Measurements from ENCODE around the gene ADGRB3.
"Not testable (repeated sequence)": the region's sequence is repeated elsewhere in the genome, so short reads cannot be mapped to it uniquely, and the experiment has no call there.

The ADGRB3 gene

GRCh38 chr6:68975816-68976215 is 340.7 kb downstream of the ADGRB3 start:
- Histone ChIP-seq H4K91ac (ENCODE audit: low read length) (no peak overlapping the region), H3K9ac (ENCODE audit: low read length) (no peak overlapping the region), H3K79me1 (replicated peaks; ENCODE audit: low read length, poor library complexity, severe bottlenecking) (no peaks in the 10 kb centered on the region), H3K4ac (ENCODE audit: low read depth in 1 of 2, low read length in 2 of 2) (no peak overlapping the region), H2BK15ac (ENCODE audit: low read depth, poor library complexity, severe bottlenecking) (no peak overlapping the region), H2AK5ac (ENCODE audit: low read length, severe bottlenecking) (no peak overlapping the region), H2BK12ac (ENCODE audit: low read length in 2 of 2) (no peak overlapping the region), H3K27ac (ENCODE audit: low read length, poor library complexity, severe bottlenecking) (no peak overlapping the region), H3K9me3 (ENCODE audit: control insufficient read depth, low read length) (no peaks in the 10 kb centered on the region), H3K4me1 (ENCODE audit: control insufficient read depth, insufficient read depth, low read depth, low read length) (no peaks in the 10 kb centered on the region), H3K27me3 (ENCODE audit: control insufficient read depth in 1 of 2, insufficient read depth in 1 of 2, low read length in 2 of 2) (no peaks in the 10 kb centered on the region), H2BK120ac (ENCODE audit: low read depth, low read length) (no peak overlapping the region), H3K4me2 (ENCODE audit: low read length, poor library complexity, severe bottlenecking) (no peak overlapping the region), H3K36me3 (ENCODE audit: control insufficient read depth in 1 of 2, insufficient read depth in 2 of 2, low read depth in 1 of 2, low read length in 2 of 2) (no peaks in the 10 kb centered on the region), H3K23ac (ENCODE audit: low read length in 2 of 2) (no peak overlapping the region), H3K4me3 (ENCODE audit: insufficient read depth in 1 of 2, low read depth in 1 of 2, low read length in 2 of 2) (no peak overlapping the region), H3K14ac (ENCODE audit: low read length in 2 of 2) (no peak overlapping the region), H4K8ac (ENCODE audit: low read length) (no peak overlapping the region), H2BK5ac (ENCODE audit: low read depth, low read length, poor library complexity, severe bottlenecking) (no peak overlapping the region), H2AFZ (ENCODE audit: low read depth, low read length) (no peak overlapping the region), H3K18ac (ENCODE audit: low read depth in 1 of 2, low read length in 2 of 2) (no peak overlapping the region)
- DNase-seq: no peak

DNA sequence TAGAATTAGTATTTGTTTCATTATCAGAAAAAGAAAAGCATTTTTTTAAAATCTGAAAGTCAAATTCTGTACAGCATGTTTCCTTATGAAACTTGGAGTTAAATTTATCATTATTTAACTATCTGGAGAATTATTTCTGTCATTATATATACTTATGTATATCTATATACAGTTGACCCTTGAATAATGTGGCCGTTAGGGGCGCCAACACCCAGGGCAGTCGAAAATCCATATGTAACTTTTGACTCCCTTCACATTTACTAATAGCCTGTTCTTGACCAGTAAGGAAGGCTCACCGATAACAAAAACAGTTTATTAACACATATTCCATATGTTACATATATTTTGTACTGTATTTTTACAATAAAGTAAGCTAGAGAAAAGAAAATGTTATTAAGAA is 341.2 kb downstream of the ADGRB3 start:
- Histone ChIP-seq H3K4ac (ENCODE audit: low read depth in 1 of 2, low read length in 2 of 2) (no peak overlapping the region), H3K9ac (ENCODE audit: low read length) (no peak overlapping the region), H3K4me2 (ENCODE audit: low read length, poor library complexity, severe bottlenecking) (no peak overlapping the region), H3K4me3 (ENCODE audit: insufficient read depth in 1 of 2, low read depth in 1 of 2, low read length in 2 of 2) (no peak overlapping the region), H4K8ac (ENCODE audit: low read length) (no peak overlapping the region), H2BK5ac (ENCODE audit: low read depth, low read length, poor library complexity, severe bottlenecking) (no peak overlapping the region), H3K36me3 (ENCODE audit: control insufficient read depth in 1 of 2, insufficient read depth in 2 of 2, low read depth in 1 of 2, low read length in 2 of 2) (no peaks in the 10 kb centered on the region), H4K91ac (ENCODE audit: low read length) (no peak overlapping the region), H3K27ac (ENCODE audit: low read length, poor library complexity, severe bottlenecking) (no peak overlapping the region), H3K9me3 (ENCODE audit: control insufficient read depth, low read length) (no peaks in the 10 kb centered on the region), H2BK15ac (ENCODE audit: low read depth, poor library complexity, severe bottlenecking) (no peak overlapping the region), H2BK12ac (ENCODE audit: low read length in 2 of 2) (no peak overlapping the region), H2AK5ac (ENCODE audit: low read length, severe bottlenecking) (no peak overlapping the region), H3K23ac (ENCODE audit: low read length in 2 of 2) (no peak overlapping the region), H3K79me1 (replicated peaks; ENCODE audit: low read length, poor library complexity, severe bottlenecking) (no peaks in the 10 kb centered on the region), H2AFZ (ENCODE audit: low read depth, low read length) (no peak overlapping the region), H2BK120ac (ENCODE audit: low read depth, low read length) (no peak overlapping the region), H3K18ac (ENCODE audit: low read depth in 1 of 2, low read length in 2 of 2) (no peak overlapping the region), H3K4me1 (ENCODE audit: control insufficient read depth, insufficient read depth, low read depth, low read length) (no peaks in the 10 kb centered on the region), H3K14ac (ENCODE audit: low read length in 2 of 2) (no peak overlapping the region), H3K27me3 (ENCODE audit: control insufficient read depth in 1 of 2, insufficient read depth in 1 of 2, low read length in 2 of 2) (no peaks in the 10 kb centered on the region)
- no peak for DNase-seq
- WGBS: 54% methylated on average over 3 of the region's 4 CpGs

DNA sequence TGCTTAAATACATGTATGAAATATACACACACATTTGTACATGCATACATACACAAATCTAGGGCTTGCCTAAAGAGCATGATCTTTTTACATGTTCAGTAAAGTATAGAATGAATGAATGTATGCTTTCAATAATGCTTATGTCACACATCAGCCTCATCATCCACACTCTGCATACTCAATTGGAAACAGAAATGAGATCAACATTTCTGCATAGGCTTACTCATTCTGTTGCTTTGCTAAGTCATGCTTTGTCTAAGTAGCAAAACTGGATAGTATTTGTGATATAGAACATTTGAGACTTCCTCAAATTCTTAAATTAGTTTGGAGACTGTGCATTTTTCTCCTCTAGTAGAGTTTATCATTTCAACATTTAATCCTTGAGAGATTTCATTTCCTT is 343.3 kb downstream of the ADGRB3 start:
- Histone ChIP-seq H3K27me3 (ENCODE audit: control insufficient read depth in 1 of 2, insufficient read depth in 1 of 2, low read length in 2 of 2) (no peaks in the 10 kb centered on the region), H4K8ac (ENCODE audit: low read length) (no peak overlapping the region), H2AFZ (ENCODE audit: low read depth, low read length) (no peak overlapping the region), H3K4me2 (ENCODE audit: low read length, poor library complexity, severe bottlenecking) (no peak overlapping the region), H3K36me3 (ENCODE audit: control insufficient read depth in 1 of 2, insufficient read depth in 2 of 2, low read depth in 1 of 2, low read length in 2 of 2) (no peaks in the 10 kb centered on the region), H3K18ac (ENCODE audit: low read depth in 1 of 2, low read length in 2 of 2) (no peak overlapping the region), H2BK5ac (ENCODE audit: low read depth, low read length, poor library complexity, severe bottlenecking) (no peak overlapping the region), H3K4me3 (ENCODE audit: insufficient read depth in 1 of 2, low read depth in 1 of 2, low read length in 2 of 2) (no peak overlapping the region), H3K4ac (ENCODE audit: low read depth in 1 of 2, low read length in 2 of 2) (no peak overlapping the region), H3K23ac (ENCODE audit: low read length in 2 of 2) (no peak overlapping the region), H3K27ac (ENCODE audit: low read length, poor library complexity, severe bottlenecking) (no peak overlapping the region), H3K9ac (ENCODE audit: low read length) (no peak overlapping the region), H2BK12ac (ENCODE audit: low read length in 2 of 2) (no peak overlapping the region), H3K9me3 (ENCODE audit: control insufficient read depth, low read length) (no peaks in the 10 kb centered on the region), H2BK15ac (ENCODE audit: low read depth, poor library complexity, severe bottlenecking) (no peak overlapping the region), H3K79me1 (replicated peaks; ENCODE audit: low read length, poor library complexity, severe bottlenecking) (no peaks in the 10 kb centered on the region), H3K14ac (ENCODE audit: low read length in 2 of 2) (no peak overlapping the region), H2BK120ac (ENCODE audit: low read depth, low read length) (no peak overlapping the region), H4K91ac (ENCODE audit: low read length) (no peak overlapping the region), H2AK5ac (ENCODE audit: low read length, severe bottlenecking) (no peak overlapping the region), H3K4me1 (ENCODE audit: control insufficient read depth, insufficient read depth, low read depth, low read length) (no peaks in the 10 kb centered on the region)
- no peak for DNase-seq

- not testable (repeated sequence) for H3K9ac ChIP-seq (ENCODE audit: low read length); H3K4ac ChIP-seq (ENCODE audit: low read depth in 1 of 2, low read length in 2 of 2); H4K8ac ChIP-seq (ENCODE audit: low read length); H3K27me3 ChIP-seq (ENCODE audit: control insufficient read depth in 1 of 2, insufficient read depth in 1 of 2, low read length in 2 of 2); H3K36me3 ChIP-seq (ENCODE audit: control insufficient read depth in 1 of 2, insufficient read depth in 2 of 2, low read depth in 1 of 2, low read length in 2 of 2); DNase-seq; H3K9me3 ChIP-seq (ENCODE audit: control insufficient read depth, low read length); H3K4me1 ChIP-seq (ENCODE audit: control insufficient read depth, insufficient read depth, low read depth, low read length); H2AFZ ChIP-seq (ENCODE audit: low read depth, low read length); H2AK5ac ChIP-seq (ENCODE audit: low read length, severe bottlenecking); H3K79me1 ChIP-seq (replicated peaks; ENCODE audit: low read length, poor library complexity, severe bottlenecking); H2BK5ac ChIP-seq (ENCODE audit: low read depth, low read length, poor library complexity, severe bottlenecking); H2BK120ac ChIP-seq (ENCODE audit: low read depth, low read length); H3K27ac ChIP-seq (ENCODE audit: low read length, poor library complexity, severe bottlenecking); H4K91ac ChIP-seq (ENCODE audit: low read length); H2BK15ac ChIP-seq (ENCODE audit: low read depth, poor library complexity, severe bottlenecking); H2BK12ac ChIP-seq (ENCODE audit: low read length in 2 of 2); H3K4me3 ChIP-seq (ENCODE audit: insufficient read depth in 1 of 2, low read depth in 1 of 2, low read length in 2 of 2); H3K18ac ChIP-seq (ENCODE audit: low read depth in 1 of 2, low read length in 2 of 2); H3K23ac ChIP-seq (ENCODE audit: low read length in 2 of 2); H3K14ac ChIP-seq (ENCODE audit: low read length in 2 of 2); H3K4me2 ChIP-seq (ENCODE audit: low read length, poor library complexity, severe bottlenecking)
- WGBS: 97% methylated on average over 7 of the region's 7 CpGs
Measured at GRCh38 chr6:68981668-68982067, 346.6 kb downstream of the ADGRB3 start.
